SH-SY5Y (cell line): ENCODE data around the gene OTOF.

Source experiments
- GATA2 ChIP-seq: IDR thresholded peaks from 2 replicates; pipeline ENCODE4 v1.6.1; 2011; ENCODE audit warnings: mild to moderate bottlenecking, low read depth, low read length
- GATA3 ChIP-seq: IDR thresholded peaks from 2 replicates; pipeline ENCODE4 v1.6.1; 2011; ENCODE audit warnings: low read depth, mild to moderate bottlenecking, low read length, moderate library complexity

DNA sequence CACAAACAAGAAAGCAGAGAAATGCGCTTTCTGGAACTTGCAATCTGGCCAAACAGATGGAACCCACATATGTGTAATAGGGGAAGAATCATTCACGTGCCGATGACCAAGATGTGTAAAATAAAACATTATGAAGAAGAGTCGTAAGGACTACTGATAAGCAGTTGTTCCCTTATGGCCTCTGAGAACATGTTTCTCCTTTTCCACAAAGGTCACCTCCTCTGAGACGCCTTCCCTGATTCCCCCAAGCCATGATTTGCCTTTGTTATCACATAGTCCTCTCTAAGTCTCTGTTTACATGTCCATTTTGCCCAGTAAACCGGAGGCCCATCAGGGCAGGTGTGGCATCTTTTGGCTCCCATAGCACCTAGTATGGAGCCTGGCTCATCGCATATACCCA, 8.0 kb downstream of the OTOF start:
- TF ChIP-seq GATA2: no peak
- TF ChIP-seq GATA3: no peak
